ENCODE results near the gene PROB1. TPM values are rescaled to one million over a fixed set of nuclear protein-coding genes. Genes with fewer than 3 reads are reported as not detected.
A peak's percentile ranks its signal among the peaks of the same experiment; 100 is the strongest.

PROB1 gene
- total and polyA plus RNA-seq, 2 of the 8 experiments (the other 6 are each of a cell fraction or from before 2014, with no cell fraction given) = 0.89 to 3.1 TPM

DNA sequence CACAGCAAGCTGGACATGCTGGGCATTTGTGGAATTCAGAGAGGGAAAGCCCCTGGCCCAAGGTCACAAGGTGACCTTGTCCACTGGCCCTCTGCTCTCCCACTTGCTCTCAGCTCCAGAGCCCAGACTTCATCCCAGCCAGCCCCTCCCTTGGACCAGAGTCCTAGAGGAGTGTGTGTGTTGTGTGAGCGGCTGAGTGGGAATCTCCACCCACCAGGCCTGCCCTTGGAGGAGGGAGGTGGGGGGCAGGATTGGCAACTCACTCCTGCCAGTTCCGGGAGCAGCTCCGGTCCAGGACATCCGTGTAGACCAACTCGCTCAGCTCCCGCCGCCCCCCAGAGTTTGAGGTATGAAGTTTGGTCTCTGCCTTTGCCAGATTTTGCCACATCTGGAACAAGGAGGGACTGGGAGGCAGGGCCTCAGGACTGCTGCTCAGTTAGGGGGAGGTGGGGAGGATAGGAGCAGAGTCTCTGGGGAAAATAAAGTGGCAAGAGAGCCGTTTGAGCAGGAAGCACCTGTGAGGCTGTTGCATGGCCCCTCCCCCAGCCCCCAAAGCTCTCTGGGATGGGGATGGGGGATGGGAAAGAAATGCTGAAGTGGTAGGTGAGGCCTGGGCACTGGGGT is 6.6 kb downstream of the PROB1 start:
- peak overlapping the region; percentile 66; the same call in 1 of the 2 replicates for H2BK20ac ChIP-seq (ENCODE audit: low read length)
- peak overlapping the region; percentile 48 for H4K91ac ChIP-seq (replicated peaks; ENCODE audit: insufficient read length, low read length)
- H3K9ac ChIP-seq (replicated peaks in 1 of 4; ENCODE audit: extremely low read depth in 1 of 4, low read depth in 3 of 4, low read length in 3 of 4) = peak overlapping the region in 2 of 4 experiments; percentile 9 to 37; a peak in 2 of 7 replicates
- 0 out of 2 replicates have a peak overlapping the region, but pooled peaks have one; percentile 64 for H4K8ac ChIP-seq (ENCODE audit: extremely low read depth, insufficient read depth, low read length)
- peak overlapping the region; percentile 48 to 55 for H3K4me2 ChIP-seq (ENCODE audit: insufficient read depth in 1 of 2, low read depth in 2 of 2, low read length in 2 of 2)
- ChIA-PET POLR2A (ENCODE audit: partially characterized antibody) (interaction anchor here (0.6 to 3.6 kb wide), 16 partner anchors 9 to 109 kb away, joined by 3 to 16 read pairs (median 4); partner anchors contain the start of genes MATR3, PAIP2 and SPATA24), CTCF (ENCODE audit: partially characterized antibody) (interaction anchor here (0.8 to 2.7 kb wide), 6 partner anchors 10 to 35 kb away, joined by 3 to 15 read pairs (median 4); no protein-coding TSS in a partner anchor)
- peaks cover 11% of the 10 kb centered on the region; the same call in 1 of the 2 replicates for H3K23me2 ChIP-seq (ENCODE audit: low read depth, low read length)
- no peak overlapping the region for H3K14ac ChIP-seq (ENCODE audit: insufficient read length)
- peaks cover 2 to 9% (median 7%) of the 10 kb centered on the region in 4 experiments; a peak in 6 of 7 replicates for H3K27me3 ChIP-seq (replicated peaks in 1 of 4; ENCODE audit: control insufficient read depth in 3 of 4, extremely low read depth in 1 of 4, insufficient read depth in 3 of 4, low read length in 3 of 4)
- no peak overlapping the region for H2AFZ ChIP-seq (ENCODE audit: low read length)
- H2AK5ac ChIP-seq (ENCODE audit: low read depth, low read length) = peak overlapping the region; percentile 58; the same call in 1 of the 2 replicates
- peak overlapping the region; percentile 85; the same call in 1 of the 2 replicates for H2BK5ac ChIP-seq (ENCODE audit: low read depth, low read length)
- WGBS, 2 experiments (ENCODE audit: extremely low coverage in 1 of 2, insufficient coverage in 1 of 2, insufficient read length in 1 of 2, insufficient replicate concordance in 2 of 2, low coverage in 1 of 2, low lambda C conversion rate in 2 of 2, missing lambda C conversion rate in 1 of 2) = 67% methylated on average over 8 of the region's 8 CpGs; no CpG with 5 or more reads in 1 of the 2 experiments
- H3K56ac ChIP-seq (replicated peaks; ENCODE audit: insufficient read length, low read depth, low read length) = no peak overlapping the region
- no peak for FAIRE-seq
- no peak for DNase-seq (ENCODE audit: low read depth in 1 of 2, low spot score in 2 of 2)
- H2BK120ac ChIP-seq (replicated peaks; ENCODE audit: low read depth, low read length) = peak overlapping the region; percentile 20
- H3K79me1 ChIP-seq (ENCODE audit: low read depth, low read length) = no peaks in the 10 kb centered on the region; the same call in 1 of the 2 replicates
- H3K36me3 ChIP-seq (ENCODE audit: control insufficient read depth in 2 of 4, insufficient read depth in 4 of 4, low read length in 3 of 4) = no peaks in the 10 kb centered on the region
- H3K4ac ChIP-seq (replicated peaks; ENCODE audit: insufficient read length, low read depth, low read length) = no peak overlapping the region
- H3K4me3 ChIP-seq (ENCODE audit: extremely low read depth in 1 of 4, insufficient read depth in 2 of 4, low read depth in 3 of 4, low read length in 4 of 4) = peak overlapping the region in 2 of 4 experiments; percentile 5 to 27; a peak in 1 of 8 replicates
- H2BK15ac ChIP-seq (ENCODE audit: low read length) = peak overlapping the region; percentile 95; the same call in 1 of the 2 replicates
- peaks cover 3 to 21% (median 12%) of the 10 kb centered on the region in 4 experiments for H3K4me1 ChIP-seq (replicated peaks in 1 of 4; ENCODE audit: control insufficient read depth in 3 of 4, insufficient read depth in 4 of 4, low read length in 3 of 4)
- no peaks in the 10 kb centered on the region for H4K20me1 ChIP-seq (replicated peaks in 1 of 2; ENCODE audit: control insufficient read depth in 1 of 2, insufficient read depth in 2 of 2, low read length in 2 of 2)
- H3K23ac ChIP-seq (ENCODE audit: insufficient read length) = no peak overlapping the region
- H4K5ac ChIP-seq (ENCODE audit: insufficient read length, low read depth, low read length) = peak overlapping the region; percentile 37
- no peaks in the 10 kb centered on the region for H3K9me3 ChIP-seq (ENCODE audit: insufficient read depth in 2 of 2, low read depth in 1 of 2, low read length in 1 of 2)
- peak overlapping the region; percentile 92; the same call in 1 of the 2 replicates for H2BK12ac ChIP-seq (ENCODE audit: low read depth, low read length)
- 0 out of 2 replicates have a peak overlapping the region, but pooled peaks have one; percentile 29 for H3K27ac ChIP-seq (ENCODE audit: low read depth, low read length)
- no peaks in the 10 kb centered on the region for H3K79me2 ChIP-seq (ENCODE audit: control insufficient read depth in 1 of 2, insufficient read depth in 2 of 2, low read length in 2 of 2)
- TF ChIP-seq CBX5 (IDR thresholded peaks at IDR 0.05; ENCODE audit: low read depth, low read length) (no peak), SIX5 (IDR thresholded peaks at IDR 0.05; ENCODE audit: low read depth, low read length) (no peak), TCF12 (IDR thresholded peaks at IDR 0.05; ENCODE audit: low read depth, low read length) (peak; percentile 51; the same call in 1 of the 2 replicates), EP300 (IDR thresholded peaks at IDR 0.05; ENCODE audit: borderline replicate concordance in 1 of 2, low read depth in 2 of 2, low read length in 2 of 2) (peak in 1 of 2 experiments; percentile 30; a peak in 1 of 3 replicates), BRCA1 (IDR thresholded peaks at IDR 0.05; ENCODE audit: low read depth, low read length) (no peak), SP1 (IDR thresholded peaks at IDR 0.05; ENCODE audit: low read depth, low read length) (0 out of 2 replicates have a peak, but pooled peaks have one; percentile 19), ASH2L (IDR thresholded peaks at IDR 0.05; ENCODE audit: low read length) (peak; percentile 76)
- H3K18ac ChIP-seq (ENCODE audit: extremely low read depth, low read length) = peak overlapping the region; percentile 68
